ENCODE measurements around the gene AP4B1.
"Not testable (repeated sequence)": the region's sequence is repeated elsewhere in the genome, so short reads cannot be mapped to it uniquely, and the experiment has no call there.

Gene AP4B1

DNA sequence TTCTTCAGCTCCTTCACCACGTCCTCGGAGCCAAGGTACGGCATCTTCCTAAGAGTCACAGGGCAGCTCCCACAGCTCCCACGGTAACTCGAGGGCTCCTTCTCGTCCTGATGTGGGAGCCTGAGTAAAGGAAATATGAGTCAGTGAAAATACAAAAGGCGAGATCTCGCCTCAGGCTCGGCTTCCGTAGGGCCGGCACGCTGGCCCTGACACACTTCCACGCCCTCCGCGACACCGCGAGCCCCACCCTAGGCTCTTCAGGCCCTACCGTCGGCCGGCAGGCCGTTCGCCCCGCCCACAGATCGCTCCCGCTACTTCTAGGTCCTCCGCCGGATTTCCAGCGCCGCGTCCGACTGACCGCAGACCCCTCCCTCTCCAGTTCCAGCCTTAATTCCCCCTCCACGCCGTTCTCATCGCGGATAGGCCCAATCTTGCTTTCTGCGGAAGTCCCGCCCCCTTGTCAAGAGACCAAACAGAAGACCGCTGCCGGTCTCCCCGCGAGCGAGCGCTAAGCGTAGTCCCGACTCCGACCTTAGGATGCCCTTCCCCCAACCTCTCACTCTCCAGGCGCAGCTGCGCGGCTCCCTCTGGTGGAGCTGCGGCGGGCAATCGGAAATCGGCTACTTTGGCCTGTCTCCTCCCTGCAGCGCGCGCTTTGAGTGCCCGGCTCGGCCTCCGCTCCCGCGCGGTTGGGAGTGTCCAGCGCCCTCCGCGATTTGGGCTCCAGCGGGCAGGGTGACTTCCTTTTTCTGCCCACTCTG lies at the start of gene AP4B1, which contains the start of gene DCLRE1B:
Gene AP4B1 (minus strand): TSS at position 126 of the 761 bp plus-strand sequence. CDS start 82 bp downstream, at position 44.
Gene DCLRE1B (plus strand): TSS at position 653 of the 761 bp plus-strand sequence. CDS start 261 bp downstream, outside the sequence.
- peak; percentile 100 for DNase-seq (ENCODE audit: low read depth)
- TF ChIP-seq, protein P1, sequence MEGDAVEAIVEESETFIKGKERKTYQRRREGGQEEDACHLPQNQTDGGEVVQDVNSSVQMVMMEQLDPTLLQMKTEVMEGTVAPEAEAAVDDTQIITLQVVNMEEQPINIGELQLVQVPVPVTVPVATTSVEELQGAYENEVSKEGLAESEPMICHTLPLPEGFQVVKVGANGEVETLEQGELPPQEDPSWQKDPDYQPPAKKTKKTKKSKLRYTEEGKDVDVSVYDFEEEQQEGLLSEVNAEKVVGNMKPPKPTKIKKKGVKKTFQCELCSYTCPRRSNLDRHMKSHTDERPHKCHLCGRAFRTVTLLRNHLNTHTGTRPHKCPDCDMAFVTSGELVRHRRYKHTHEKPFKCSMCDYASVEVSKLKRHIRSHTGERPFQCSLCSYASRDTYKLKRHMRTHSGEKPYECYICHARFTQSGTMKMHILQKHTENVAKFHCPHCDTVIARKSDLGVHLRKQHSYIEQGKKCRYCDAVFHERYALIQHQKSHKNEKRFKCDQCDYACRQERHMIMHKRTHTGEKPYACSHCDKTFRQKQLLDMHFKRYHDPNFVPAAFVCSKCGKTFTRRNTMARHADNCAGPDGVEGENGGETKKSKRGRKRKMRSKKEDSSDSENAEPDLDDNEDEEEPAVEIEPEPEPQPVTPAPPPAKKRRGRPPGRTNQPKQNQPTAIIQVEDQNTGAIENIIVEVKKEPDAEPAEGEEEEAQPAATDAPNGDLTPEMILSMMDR (conservative IDR thresholded peaks at IDR 0.05; ENCODE audit: control insufficient read depth, insufficient read depth, low read depth, low read length) = peak; percentile 54
- peak within 1 kb of the TSS; percentile 81 for H3K4me3 ChIP-seq (ENCODE audit: control insufficient read depth, low read depth, low read length)

DNA sequence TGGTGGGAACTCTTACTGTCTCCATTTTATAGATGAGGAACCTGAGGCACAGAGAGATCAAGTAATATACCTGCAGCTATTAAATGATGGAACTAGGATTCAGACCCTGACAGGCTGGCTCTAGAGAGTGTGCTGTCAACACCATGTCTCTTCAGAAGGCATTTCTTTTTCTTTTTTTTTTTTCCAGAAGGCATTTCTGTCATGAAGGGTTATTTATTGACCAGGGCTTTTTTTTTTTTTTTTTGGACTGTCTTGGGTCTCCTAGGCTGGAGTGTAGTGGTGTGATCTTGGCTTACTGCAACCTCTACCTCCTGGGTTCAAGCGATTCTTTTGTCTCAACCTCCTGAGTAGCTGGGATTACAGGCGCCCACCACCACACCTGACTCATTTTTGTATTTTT lies 47.1 kb upstream of the AP4B1 start:
- TF ChIP-seq, protein P1 (conservative IDR thresholded peaks at IDR 0.05; ENCODE audit: control insufficient read depth, insufficient read depth, low read depth, low read length) = no peak

DNA sequence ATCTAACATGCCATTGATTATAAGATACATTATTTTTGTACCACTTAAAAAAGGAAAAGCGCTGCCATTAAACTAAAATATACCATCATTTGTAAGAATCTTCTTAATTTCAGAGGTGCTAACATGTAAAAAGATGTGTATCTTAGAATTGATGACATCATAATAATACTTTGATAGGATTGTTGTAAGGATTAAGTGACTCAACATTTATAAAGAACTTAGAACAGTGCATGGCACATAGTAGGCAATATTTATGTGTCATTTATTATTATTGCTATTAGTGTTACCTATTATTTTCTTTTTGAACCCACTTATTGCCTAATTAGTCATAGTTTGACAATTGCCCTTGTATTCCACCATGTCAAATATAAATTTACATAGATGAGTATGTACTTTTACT lies 46.3 kb upstream of the AP4B1 start:
- TF ChIP-seq, protein P1 (conservative IDR thresholded peaks at IDR 0.05; ENCODE audit: control insufficient read depth, insufficient read depth, low read depth, low read length) = no peak
- no peak for DNase-seq (ENCODE audit: low read depth)
- no peak overlapping the region for H3K4me3 ChIP-seq (ENCODE audit: control insufficient read depth, low read depth, low read length)

More for the DNA sequence above, 47.1 kb upstream of the AP4B1 start:
- H3K4me3 ChIP-seq (ENCODE audit: control insufficient read depth, low read depth, low read length) = no peak overlapping the region
- no peak for DNase-seq (ENCODE audit: low read depth)

DNA sequence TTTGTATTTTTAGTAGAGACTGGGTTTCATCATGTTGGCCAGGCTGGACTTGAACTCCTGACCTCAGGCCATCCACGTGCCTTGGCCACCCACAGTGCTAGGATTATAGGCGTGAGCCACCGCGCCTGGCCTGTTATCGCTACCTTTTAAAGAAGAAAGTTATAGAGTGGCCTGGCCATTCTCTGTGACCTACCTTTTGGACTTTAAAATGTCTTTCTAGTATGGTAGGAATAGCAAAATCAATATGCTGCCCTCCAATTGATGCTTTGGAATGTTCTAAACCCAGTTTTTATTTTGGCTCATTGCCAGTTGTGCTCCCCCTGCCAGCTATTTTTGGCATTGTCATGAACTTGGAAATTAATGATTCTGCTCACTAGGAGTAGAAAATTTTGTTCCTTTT lies 44.4 kb upstream of the AP4B1 start:
- no peak overlapping the region for H3K4me3 ChIP-seq (ENCODE audit: control insufficient read depth, low read depth, low read length)
- peak; percentile 21 for DNase-seq (ENCODE audit: low read depth)
- TF ChIP-seq, protein P1 (conservative IDR thresholded peaks at IDR 0.05; ENCODE audit: control insufficient read depth, insufficient read depth, low read depth, low read length) = peak; percentile 38

DNA sequence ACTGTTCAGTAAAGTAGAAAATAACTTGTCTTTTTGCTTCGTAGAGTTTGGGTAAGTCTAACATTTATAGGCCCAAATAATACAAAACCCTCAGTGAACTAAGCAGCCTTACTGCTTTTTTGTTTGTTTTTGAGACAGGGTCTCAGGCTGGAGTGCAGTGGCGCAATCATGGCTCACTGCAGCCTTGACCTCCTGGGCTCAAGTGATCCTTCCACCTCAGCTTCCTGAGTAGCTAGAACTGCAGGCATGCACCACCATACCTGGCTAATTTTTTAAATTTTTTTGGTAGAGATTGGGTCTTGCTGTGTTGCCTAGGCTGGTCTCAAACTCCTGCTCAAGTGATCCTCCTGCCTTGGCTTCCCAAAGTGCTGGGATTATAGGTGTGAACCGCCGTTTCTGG lies 43.6 kb upstream of the AP4B1 start:
- not testable (repeated sequence) for DNase-seq (ENCODE audit: low read depth); H3K4me3 ChIP-seq (ENCODE audit: control insufficient read depth, low read depth, low read length)

DNA sequence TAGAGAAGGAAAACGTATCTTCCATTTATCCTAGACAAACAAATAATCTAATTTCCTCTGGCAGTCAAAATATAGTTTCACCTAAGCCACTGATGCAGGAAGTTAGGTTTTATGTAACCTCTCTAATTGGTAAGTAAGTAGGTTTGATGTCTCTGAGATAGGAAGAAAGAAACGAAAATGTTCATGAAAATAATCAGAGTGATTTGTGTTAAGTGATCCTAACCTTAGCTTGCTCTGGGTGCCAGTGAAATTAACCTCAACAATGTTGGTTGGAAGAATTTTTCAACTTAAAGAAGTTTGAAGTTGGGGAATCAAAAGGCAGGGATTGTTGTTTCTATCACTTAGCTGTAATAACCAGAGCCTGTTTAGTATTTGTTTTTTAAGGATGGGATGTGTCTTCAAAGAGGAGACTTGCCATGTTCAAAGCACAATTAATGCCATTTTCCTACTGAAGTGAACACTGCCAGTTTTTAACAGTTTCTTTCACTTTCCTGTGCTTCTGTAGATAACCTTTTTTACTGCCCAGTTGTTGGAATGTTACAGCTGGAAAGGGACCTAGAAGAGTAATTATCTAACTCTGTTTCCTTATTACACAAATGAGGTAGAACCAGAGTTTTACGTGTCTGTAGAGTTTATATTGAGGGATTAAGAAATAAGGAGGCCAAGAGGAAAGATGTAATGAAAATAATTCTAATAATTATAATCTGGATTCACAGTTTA lies 42.9 kb upstream of the AP4B1 start:
- H3K4me3 ChIP-seq (ENCODE audit: control insufficient read depth, low read depth, low read length) = no peak overlapping the region

More for the DNA sequence above, 42.9 kb upstream of the AP4B1 start:
- TF ChIP-seq, protein P1 (conservative IDR thresholded peaks at IDR 0.05; ENCODE audit: control insufficient read depth, insufficient read depth, low read depth, low read length) = no peak
- no peak for DNase-seq (ENCODE audit: low read depth)

All from fibroblast of mammary gland (primary cell).